ENCODE data around the gene MAN2C1.
A peak's percentile ranks its signal among the peaks of the same experiment; 100 is the strongest.
"Not testable (repeated sequence)": the region's sequence is repeated elsewhere in the genome, so short reads cannot be mapped to it uniquely, and the experiment has no call there.

MAN2C1 gene

DNA sequence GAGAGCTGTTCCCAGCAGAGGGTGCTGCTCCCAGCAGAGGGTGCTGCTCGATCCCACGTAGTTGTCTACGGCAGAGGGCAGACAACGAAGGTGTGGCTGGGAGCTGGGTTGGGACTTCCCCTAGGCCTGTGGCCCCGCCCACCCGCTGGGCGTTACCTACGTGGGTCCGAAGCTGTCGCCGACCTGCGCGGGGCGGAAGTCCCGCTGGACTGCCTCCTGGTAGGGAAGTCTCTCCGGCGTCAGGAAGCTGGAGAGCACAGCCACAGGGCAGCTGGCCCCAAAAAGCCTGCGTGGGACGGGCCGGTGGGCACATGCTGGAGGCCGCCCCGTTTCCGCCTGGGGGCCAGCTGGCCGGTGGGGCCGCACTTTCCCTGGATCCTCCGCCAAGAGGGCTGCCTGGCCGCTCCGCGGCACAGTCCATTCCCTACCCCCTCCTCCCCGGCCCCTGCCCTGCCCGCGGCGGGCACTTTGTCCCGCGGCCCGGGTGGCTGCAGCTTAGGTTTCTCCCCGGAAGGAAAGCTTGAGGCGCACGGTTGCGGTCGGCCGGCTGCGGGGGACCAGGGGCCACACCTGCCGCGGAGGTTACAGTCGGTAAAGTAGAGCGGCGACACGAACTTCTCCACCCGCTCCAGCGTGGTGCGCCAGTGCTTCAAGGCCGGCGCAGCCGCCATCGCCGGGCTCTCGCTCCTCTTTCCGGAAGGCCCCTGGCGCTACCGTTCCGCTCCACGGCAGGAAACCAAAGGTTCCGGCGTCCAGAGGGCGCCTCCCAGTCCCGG is at the start of gene MAN2C1:
TSS of gene MAN2C1 (minus strand) at position 695 of the 776 bp plus-strand sequence. CDS start at position 671, 24 bp downstream.
- peak; percentile 92 for DNase-seq (ENCODE audit: low spot score)

DNA sequence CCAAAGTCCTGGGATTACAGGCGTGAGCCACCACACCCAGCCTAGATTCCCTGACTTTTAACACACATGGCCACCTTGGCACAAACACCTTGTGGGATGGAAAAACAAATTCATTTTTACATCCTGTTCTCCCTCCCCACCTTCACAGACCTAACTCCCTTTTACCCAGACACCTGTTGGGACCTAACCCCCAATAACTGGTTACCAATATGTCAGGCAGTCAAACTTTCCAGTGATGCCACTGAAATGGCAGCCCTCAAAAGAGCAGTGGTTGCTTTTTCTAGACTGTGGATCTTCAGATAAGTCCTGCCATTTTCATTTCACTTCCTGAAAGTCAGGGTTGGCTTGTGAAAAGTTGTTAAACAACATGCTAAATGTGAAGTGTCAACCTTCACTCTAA is 48.2 kb upstream of the MAN2C1 start:
- DNase-seq (ENCODE audit: low spot score) = no peak

DNA sequence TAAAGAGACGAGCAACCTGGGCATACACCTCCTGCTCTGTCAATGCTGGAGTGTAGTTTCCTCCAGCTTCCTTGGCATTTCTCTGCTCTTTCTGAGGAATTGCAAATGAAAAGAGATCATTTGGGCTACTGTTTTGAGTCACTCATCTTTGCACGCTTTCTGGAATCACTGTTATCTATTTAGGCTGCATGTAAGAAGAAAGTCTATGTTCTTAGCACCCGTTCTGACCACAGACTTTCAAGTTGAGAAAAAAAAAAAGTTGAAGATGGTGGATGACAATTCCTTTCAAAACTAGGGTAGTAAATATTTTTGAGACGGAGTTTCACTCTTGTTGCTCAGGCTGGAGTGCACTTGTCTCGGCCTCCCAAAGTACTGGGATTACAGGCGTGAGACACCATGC is 41.8 kb upstream of the MAN2C1 start:
- no peak for DNase-seq (ENCODE audit: low spot score)

DNA sequence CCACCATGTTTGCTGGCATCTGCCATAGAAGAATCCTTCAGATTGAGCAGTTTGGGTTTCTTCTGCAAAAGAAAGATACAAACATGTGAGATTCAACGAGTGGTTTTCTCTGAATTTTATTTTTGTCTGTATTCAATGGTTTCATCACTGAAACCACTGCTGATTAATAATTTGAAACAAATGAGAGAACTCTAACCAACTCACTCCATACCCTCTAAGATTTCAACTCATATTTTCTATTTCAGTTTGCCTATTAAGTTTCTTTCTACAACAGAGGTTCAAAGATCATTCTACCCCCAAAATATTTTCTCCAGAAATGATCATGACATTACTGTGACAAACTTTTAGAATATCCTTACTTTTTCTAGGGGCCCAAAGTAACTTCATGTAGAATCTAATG is 38.7 kb upstream of the MAN2C1 start:
- DNase-seq (ENCODE audit: low spot score) = no peak

DNA sequence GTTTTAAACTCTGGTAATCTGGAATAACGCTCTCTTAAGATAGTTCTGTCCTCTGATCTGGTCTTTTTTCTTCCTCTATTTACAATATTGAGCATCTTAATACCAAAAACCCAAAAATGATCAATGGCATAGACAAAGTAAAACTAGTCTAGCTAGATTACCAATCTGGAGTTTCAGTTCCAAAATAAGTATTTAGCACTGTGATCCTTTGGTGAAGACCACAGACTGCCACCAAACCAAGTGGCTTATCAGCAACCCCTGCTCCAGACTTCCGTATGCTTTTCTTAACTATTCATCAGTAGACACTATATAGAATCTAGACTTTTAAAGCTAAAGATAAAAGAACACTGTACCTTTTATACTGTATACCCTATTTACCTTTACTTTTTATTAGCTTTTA is 35.5 kb upstream of the MAN2C1 start:
- DNase-seq (ENCODE audit: low spot score) = no peak

DNA sequence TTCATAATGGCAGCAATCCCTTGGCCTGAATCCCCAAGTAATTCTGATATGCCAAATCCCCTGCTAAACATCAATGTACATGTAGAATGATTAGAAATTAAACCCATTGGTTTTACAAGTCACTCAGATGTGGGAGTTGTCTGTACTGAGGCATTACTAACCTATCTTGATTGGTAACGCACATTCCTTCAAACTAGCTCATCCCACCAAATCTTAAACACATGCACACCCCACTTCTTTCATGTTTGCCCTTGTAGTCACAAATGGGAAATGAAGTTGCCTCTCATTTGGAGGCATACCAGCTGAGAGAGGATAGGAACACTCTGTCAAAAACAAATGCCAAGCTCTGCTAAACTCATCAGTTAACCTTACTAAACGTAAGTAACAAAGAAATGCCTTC is 29.1 kb upstream of the MAN2C1 start:
- DNase-seq (ENCODE audit: low spot score) = no peak

DNA sequence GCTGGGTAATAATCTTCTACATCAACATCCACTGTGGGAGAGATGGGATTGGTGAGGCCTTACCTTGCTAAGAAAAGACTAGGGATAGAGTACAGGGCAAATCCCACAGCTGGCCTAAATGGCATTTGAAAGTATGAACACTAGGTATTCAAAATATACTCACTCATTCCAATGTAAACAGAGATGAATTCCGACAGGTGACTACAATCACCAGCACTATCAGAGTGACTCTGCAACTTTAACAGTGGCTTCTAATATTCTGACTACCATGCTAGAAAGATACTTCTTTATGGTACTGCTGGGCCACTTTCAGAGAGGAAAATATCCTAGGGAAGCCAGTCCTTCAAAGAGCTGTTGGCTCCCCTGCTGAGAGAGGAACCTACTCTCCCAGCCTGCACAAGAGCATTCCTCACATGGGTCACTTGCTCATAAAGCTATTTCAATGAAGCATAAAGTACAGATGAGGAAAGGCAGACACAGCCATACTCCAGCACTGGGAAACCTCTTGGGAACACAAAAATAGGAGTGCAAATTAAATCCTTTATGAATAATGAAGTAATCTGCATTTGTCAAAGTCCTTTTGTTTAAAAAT is 21.5 kb upstream of the MAN2C1 start:
- DNase-seq (ENCODE audit: low spot score) = no peak

DNA sequence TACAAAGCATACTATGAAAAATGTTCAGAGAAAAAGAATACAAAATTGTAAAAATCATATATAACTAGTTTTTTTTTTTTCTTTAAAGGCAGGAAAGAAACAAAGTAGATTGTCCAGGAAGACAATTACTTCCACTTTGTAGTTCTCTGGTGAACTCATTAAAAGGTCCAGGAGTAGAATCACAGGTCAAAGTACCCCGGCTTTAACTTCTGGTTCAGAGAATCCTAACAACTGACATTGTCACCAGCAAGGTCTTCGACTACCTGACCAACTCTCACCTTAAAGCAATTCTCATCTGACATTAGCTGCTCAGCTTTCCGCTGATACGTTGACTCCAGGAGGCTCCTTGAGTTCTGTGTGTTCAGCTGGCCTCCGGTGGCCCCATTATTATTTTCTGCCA is 15.6 kb upstream of the MAN2C1 start:
- not testable (repeated sequence) for DNase-seq (ENCODE audit: low spot score)

DNA sequence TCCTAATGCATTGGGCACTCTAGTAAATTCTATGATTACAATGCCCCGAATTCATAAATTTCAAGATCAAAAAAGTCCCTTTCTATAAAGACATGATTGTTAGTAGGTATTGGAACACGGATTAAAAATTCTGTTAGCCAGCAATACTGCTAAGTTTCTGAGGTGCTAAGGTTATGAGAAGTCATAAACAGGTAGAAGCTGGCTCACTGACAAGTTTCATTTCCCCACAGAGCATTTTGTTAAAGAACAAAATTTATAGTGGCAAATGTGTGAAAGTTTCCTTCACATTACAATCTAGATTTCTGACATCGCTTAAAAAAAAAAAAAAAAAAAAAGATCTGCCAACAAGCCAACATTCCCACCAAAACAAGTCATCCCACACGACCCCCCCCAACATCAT is 12.4 kb upstream of the MAN2C1 start:
- no peak for DNase-seq (ENCODE audit: low spot score)

DNA sequence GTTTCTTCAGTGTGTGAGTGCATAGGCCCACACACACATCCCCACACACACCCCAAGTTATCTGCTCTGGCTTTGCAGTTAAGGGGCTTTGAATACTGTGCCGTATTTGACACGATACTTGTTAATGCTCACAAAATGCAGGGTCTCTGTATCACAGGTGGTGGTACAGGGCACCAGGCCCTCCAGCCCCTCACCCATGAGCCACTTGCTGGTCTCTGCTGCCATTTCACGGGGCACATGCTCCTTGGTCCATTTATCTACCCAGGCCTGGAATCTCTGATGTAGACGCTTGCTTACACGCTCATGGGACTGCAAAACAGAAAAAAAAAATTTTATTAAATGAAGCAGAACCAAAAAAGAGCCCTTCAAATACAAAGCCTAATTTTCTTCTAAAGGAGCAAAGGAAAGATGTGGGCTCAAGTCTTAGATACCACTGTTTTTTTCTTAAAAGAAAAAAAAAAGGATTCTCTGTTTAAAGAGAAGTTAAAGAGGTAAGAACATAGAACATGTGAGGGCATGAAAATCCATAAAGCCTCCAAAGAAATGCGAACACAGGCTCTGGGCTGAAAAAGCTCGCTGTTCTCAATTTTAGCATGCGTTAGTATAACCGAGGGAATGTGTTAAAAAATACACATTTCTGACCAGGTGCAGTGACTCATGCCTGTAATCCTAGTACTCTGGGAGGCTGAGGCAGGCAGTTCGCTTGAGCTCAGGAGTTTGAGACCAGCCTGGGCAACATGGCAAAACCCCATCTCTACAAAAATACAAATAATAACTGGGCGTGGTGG is 3.7 kb upstream of the MAN2C1 start:
- no peak for DNase-seq (ENCODE audit: low spot score)

DNA sequence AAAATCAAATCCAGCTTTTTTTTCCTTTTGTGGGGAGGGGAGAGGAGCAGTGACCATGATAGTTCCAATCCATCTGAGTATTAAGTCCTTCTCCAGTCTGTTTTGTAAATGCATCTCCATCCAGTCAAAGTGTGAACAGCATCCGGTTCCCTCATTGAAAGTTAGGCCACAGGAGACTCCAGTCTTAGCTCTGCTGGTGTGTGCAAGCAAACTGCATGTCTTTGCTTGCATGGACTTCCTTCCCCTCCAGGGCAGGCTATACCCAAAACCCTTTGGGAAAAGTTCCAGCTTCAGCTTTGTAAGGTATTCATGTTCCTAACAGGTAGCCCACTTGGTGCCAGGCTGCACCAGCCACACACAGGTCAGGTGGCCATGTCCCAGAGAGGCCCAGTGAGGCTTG is 3.1 kb upstream of the MAN2C1 start:
- DNase-seq (ENCODE audit: low spot score) = no peak

DNA sequence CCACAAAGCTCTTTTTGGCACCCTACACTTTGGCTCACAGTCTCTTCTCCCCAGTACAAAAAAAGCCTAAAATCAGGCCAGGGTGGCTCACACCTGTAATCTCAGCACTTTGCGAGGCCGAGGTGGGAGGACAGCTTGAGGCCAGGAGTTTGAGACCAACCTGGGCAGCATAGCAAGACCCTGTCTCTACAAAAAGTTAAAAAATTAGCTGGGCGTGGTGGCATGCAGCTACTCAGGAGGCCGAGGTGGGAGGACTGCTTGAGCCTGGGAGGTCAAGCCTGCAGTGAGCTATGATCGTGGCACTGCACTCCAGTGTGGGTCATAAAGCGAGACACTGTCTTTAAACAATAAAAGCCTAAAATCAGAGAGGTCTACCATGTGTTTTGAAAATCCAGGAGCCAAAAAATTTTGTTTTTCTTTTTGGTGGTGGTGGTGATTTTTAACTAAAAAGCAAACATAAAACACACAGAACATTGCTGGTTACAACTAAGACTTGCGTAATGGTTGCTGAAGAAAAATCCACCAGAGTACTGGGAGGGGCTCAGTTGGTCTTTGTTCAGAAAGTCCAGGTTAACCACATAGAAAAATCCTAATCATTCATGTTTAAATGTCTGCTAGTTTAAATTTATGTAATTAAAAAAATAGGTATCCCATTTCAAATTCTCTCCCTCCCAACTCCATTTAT is 1.6 kb upstream of the MAN2C1 start:
- DNase-seq (ENCODE audit: low spot score) = no peak

DNA sequence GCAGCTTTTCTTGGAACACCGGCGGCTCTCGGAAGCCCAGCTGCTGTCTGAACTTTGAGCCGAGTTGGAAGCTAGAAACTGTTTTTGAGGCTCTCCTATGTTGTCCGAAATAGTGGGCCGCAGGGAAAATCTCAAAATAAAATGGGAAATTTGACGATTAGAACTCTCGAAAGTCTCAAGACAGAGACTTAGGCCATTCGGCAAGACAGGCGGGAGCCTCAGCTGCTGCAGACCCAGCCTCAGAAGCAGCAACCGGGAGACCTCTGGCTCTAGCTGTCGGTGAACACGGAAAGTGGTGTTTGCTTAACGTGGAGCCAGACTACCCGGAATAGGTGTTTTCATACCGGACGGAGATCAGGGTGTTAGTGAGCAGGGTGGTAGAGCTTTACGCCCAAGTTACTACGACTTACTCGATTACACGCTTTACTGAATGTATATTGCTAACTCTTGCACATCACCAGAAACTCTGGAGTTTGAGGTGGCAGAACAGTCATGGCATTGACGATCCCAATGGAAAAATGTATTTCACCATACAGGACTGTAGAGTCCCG is 357 bp upstream of the MAN2C1 start:
- no peak for DNase-seq (ENCODE audit: low spot score)

DNA sequence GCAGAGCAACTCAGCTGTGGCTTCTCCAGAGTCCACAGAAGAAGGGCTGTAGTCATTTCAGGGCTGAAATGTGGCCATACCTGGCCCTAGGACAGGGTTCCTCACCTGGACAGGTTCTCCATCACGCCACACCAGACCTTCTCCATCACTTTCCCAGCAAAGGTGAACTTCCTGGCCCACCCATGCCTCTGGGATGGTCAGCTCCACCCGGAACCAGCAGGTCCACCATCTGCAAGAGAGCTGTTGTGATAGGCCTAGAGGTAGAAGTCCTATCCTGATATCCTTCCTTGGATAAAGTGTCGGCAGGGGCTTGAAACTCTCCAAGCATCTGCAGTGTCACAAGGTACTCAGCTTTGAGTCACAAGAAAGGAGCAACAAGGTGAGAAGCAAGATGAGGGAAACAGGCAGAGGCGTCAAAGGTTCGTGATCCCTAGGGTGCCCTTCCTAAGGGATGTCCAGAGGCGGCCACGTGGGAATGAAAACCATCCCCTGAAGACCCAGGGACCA is 948 bp downstream of the MAN2C1 start:
- no peak for DNase-seq (ENCODE audit: low spot score)

DNA sequence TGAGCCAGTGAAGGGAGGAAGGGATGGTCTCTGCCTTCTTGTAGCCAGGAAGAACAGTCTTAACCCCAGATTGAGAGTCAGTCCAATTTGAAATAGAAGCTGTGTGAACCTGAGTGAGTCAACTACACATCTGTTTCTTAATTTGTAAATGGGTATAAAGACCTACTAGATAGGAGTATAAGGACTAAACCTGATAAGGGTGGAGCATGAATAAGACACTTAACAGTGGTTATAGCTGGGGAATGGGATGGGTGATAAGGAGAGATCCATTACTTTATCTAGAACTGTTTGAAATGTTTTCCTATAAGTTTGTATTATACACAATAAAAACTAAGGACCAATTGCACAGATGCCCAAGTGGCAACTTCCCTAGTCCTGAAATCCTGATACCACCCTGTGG is 1.4 kb downstream of the MAN2C1 start:
- DNase-seq (ENCODE audit: low spot score) = no peak

DNA sequence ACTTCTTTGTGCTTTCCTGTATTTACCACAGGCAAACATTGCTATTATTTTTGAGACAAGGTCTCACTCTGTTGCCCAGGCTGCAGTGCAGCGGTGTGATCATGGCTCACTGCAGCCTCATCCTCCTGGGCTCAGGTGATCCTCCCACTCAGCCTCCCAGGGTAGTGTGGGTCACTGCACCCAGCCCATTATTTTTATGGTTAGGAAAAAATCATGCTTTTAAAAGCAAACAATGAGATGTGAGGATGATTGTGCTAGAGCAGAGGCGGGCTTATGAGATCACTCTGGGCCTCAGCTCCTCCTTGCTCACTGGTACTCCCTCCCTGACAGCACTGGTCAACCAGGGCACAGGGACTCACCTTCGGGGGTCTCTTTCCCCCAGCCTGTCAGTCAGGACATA is 2.2 kb downstream of the MAN2C1 start:
- DNase-seq (ENCODE audit: low spot score) = no peak

DNA sequence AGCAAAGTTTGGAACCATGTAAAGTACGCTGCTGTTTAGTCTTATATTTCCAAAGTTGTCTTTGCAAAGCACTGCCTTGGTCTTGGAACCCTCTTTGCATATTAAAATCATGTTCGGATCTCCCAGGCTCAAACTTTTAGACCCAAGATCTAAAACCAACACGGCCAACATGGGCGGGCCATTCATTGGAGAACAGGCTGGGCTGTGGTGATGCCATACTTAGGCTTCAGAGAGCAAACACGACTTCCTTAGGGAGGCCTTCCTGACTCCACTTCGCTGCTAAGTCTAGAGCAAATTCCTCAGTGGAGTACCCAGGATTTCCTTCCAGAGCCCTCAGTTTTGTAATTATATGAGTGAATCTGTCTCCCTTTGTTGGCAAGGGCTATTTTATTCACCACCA is 3.5 kb downstream of the MAN2C1 start:
- DNase-seq (ENCODE audit: low spot score) = no peak

DNA sequence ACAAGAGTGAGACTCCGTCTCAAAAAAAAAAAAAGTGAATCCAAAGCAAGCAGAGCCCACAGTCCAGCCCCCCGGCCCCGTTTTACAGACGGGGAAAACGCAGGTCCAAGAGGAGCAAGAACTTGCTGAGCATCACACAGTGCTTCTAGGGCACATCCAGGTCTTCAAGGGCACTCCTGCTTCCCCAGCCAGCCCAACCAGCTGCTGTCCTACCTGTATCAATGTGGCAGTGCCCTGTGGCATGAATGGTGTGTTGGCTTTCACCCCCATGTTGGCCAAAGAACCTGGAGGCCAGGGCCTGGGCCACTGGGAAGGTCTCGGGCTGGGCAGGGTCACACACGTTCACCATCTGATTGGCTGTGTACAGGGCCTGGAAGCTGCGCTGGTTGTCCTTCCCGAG is 4.6 kb downstream of the MAN2C1 start:
- DNase-seq (ENCODE audit: low spot score) = no peak

DNA sequence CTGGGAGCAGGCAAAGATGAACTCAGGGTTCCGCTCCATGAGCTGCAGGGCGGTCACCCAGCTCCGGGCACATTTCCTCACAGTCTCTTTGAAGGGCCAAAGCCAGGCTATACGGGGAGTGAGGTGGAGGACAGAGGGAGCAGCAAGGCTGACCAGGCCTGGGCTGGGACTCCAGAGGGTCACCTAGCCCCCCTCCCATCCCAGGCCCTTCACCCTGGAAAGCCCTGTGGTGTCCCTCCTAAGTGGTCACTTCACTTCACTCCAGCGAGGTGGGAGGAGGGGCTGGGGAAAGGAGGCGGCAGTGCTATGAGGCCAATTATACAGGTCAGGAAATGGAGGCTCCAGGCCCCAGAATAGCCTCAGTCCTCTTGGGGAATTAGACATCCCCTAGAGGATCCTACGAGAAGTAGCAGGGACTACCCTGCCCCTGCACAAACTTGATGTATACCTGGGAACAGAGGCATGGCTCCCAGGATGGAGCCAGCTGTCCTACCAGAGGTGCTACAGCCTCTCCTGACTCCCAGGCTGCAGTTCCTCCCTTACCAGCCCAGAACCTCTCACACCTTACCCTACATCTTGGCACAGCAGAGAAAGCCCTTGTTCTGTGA is 5.7 kb downstream of the MAN2C1 start:
- DNase-seq (ENCODE audit: low spot score) = no peak

DNA sequence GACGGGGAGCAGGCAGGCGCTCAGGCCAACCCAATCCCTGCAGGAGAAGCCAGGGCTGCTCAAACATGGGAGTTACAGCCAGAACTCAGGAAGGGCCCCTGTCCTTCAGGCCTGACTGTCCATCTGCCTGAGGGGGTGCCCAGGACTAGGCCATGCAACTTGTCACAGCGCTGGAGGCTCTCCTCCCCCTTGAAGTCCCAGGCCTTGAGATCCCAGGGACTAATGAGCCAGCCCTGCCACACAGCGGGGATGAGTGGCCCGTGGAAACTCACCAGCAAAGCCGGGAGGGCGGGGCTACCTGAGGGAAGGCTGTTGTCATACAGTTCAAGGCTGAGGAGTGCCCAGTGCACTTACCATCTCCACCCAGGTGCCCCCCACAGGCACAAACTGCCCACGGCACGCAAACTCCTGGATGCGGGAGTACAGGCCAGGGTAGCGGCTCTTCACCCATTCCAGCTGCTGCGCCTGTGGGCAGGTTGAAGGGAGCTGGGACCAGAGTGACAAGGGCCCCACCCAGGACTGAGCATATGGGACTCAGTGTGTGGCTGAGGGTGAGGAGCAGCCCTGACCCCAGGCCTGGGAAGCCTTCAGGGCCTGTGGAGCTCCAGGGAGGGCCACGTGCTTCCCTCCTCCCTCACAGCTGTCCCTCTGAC is 6.3 kb downstream of the MAN2C1 start:
- no peak for DNase-seq (ENCODE audit: low spot score)

DNA sequence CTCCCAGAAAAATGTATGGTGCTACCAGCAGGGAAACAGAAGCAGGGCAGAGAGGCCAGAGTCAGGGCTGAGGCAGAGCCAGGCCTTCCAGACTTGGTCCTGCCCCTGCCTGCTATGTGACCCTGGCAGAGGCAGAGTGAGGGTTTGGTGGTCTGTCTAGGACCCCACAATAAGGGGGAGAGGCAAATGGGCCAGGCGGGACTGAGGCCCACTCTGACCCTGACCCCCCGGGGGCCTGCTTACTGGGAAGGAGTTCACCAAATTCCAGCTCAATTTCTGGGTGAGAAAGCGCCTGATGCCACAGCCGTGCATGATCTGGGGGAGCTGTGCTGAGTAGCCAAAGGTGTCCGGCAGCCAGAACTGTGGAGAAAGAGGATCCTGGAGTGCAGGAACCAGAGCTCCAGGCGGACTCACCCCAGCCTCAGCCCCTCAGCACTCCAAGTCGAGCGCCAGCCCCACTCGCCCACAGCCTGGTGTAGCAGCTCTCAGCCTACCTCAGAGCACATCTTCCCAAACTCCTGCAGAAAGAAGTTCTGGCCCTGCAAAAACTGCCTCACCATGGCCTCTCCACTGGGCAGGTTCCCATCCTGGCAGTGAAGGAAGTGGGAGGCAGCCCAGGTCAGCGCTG is 6.9 kb downstream of the MAN2C1 start:
- no peak for DNase-seq (ENCODE audit: low spot score)

All from CD4-positive, alpha-beta T cell treated with Interleukin-6 at 100 ng/mL for 8 hours (primary cell).